Esophagus muscularis mucosa (tissue), 4 donors: ENCODE measurements around the gene HIF1AN. TPM values are rescaled to one million over a fixed set of nuclear protein-coding genes. Genes with fewer than 3 reads are reported as not detected.

Source experiments
- DNase-seq: peaks from one replicate; pipeline ENCODE4 v3.0.0-alpha.2; 2017; ENCODE audit errors: extremely low spot score
- H3K27ac ChIP-seq, 4 donors: fragments of 200-600 bp; sonication (generic); replicated peaks in 1 of 4; 1 replicate in 3 of 4; 2 replicates in 1 of 4; pipeline ENCODE4 v1.5.1; 2016 to 2019; ENCODE audit warnings: mild to moderate bottlenecking in 1 of 4
- H3K27me3 ChIP-seq, 4 donors: fragments of 200-600 bp; sonication (generic); one replicate each; pipeline versions ENCODE4 v1.5.1 to v1.6.0; 2016 to 2019
- H3K36me3 ChIP-seq, 4 donors: fragments of 200-600 bp; sonication (generic); one replicate each; pipeline ENCODE4 v1.5.1; 2016 to 2019
- H3K4me1 ChIP-seq, 4 donors: fragments of 200-600 bp; sonication (generic); one replicate each; pipeline ENCODE4 v1.5.1; 2016 to 2019
- H3K4me3 ChIP-seq, 4 donors: fragments of 200-600 bp; sonication (generic); 1 replicate in 2 of 4; 2 replicates in 2 of 4; pipeline ENCODE4 v1.5.1; 2016 to 2019; ENCODE audit warnings: mild to moderate bottlenecking in 4 of 4, moderate library complexity in 1 of 4
- H3K9me3 ChIP-seq, 4 donors: fragments of 200-600 bp; sonication (generic); 1 replicate in 3 of 4; 2 replicates in 1 of 4; pipeline ENCODE4 v1.5.1; 2016 to 2019
- CTCF ChIP-seq, 3 experiments: fragments of 200-600 bp in 2 of 3; fragments of 450-650 bp in 1 of 3; sonication (generic) in 2 of 3; IDR thresholded peaks; one replicate each; pipeline ENCODE4 v1.5.1; 2017 to 2019; ENCODE audit warnings: antibody characterized with exemption in 3 of 3, mild to moderate bottlenecking in 2 of 3, moderate library complexity in 1 of 3
- EP300 ChIP-seq: sonication (generic); formaldehyde crosslinking; IDR thresholded peaks from one replicate; pipeline ENCODE4 v1.6.1; 2017; ENCODE audit warnings: antibody characterized with exemption
- POLR2A ChIP-seq: fragments of 450-650 bp; IDR thresholded peaks from one replicate; pipeline ENCODE4 v1.6.1; 2017; ENCODE audit warnings: antibody characterized with exemption, moderate library complexity, mild to moderate bottlenecking, low read depth
- POLR2AphosphoS5 ChIP-seq, 2 donors: sonication (generic); formaldehyde crosslinking; IDR thresholded peaks; one replicate each; pipeline ENCODE4 v1.6.1; 2017; ENCODE audit warnings: antibody characterized with exemption in 2 of 2
- WGBS: methylation state at CpG from one replicate; pipeline ENCODE4 v1.1.5; 2018; 5-methylcytosine and 5-hydroxymethylcytosine counted together
- intact Hi-C: fragments of 100-400 bp; cut with DNase I; formaldehyde crosslinking; loops from one replicate; pipeline ENCODE4 v1.15.1; 2023
- total RNA-seq, 4 donors: library from RNA; depleted of rRNA; stranded (reverse); fragments of >200 nt; gene quantifications; one replicate each; pipeline versions ENCODE4 v1.1.0 to v1.2.1, GENCODE V29; 2016

HIF1AN gene
- total RNA-seq, 4 donors from 2014 or later = 7.6 to 15.4 (median 13.6) TPM

DNA sequence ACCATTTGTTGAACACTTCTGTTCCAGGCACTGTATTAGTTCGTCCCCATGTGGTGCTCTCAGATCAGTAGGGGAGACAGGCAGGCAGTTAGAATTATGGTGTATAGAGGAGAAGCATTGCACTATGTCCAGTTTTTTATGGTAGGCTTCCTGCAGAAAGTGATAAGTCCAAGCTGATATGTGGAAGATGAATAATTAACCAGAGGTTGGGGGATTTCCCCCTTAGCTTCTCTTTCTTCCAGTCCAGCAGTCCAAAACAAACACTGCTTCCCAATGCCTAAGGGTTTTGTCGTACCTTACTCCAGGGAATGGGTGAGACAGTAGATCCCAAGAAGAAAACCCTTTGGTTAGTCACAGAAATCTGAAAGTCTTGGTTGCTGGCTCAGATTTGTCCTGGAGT, 19.2 kb downstream of the HIF1AN start:
- H3K4me3 ChIP-seq = no peak overlapping the region
- peaks cover 5 to 62% (median 17%) of the 10 kb centered on the region in 4 donors for H3K36me3 ChIP-seq
- TF ChIP-seq EP300 = no peak
- no peak for TF ChIP-seq CTCF (IDR thresholded peaks at IDR 0.05)
- 87% methylated on average over 2 of the region's 2 CpGs for WGBS
- no peak for DNase-seq
- no peaks in the 10 kb centered on the region for H3K27me3 ChIP-seq
- intact Hi-C loops = no loop called here
- H3K9me3 ChIP-seq = no peaks in the 10 kb centered on the region
- H3K27ac ChIP-seq = no peak overlapping the region
- H3K4me1 ChIP-seq = no peaks in the 10 kb centered on the region

DNA sequence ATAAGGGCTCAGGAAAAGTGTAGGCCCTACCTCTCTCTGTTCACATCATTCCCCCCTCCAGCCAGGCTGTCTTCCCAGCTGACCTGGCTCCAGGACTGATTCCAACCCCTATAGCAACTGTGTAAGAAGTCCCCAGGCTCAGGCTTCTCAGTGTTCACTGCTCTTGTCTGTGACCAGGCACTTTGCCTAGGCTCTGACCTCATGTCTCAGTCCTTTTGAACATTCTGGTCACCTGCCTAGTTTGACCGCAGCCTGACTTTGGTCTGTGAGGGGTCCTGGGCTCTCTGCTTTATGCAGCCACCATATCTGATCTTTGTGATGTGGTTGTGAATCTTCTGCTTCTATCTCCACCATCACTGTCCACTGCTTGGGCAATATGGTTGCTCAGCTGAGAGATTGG, 24.5 kb downstream of the HIF1AN start:
- no peak for DNase-seq
- Histone ChIP-seq H3K4me3 (no peak overlapping the region), H3K36me3 (peaks cover 0 to 30% (median 8%) of the 10 kb centered on the region in 4 donors), H3K27ac (no peak overlapping the region), H3K9me3 (peaks cover 0 to 3% (median 0%) of the 10 kb centered on the region in 4 donors), H3K4me1 (peaks cover 9 to 15% (median 14%) of the 10 kb centered on the region in 4 donors), H3K27me3 (peaks cover 0 to 47% (median 28%) of the 10 kb centered on the region in 4 donors)
- 92% methylated on average over 1 of the region's 1 CpG for WGBS
- no peak for TF ChIP-seq POLR2A
- no peak for TF ChIP-seq EP300
- no peak for TF ChIP-seq POLR2AphosphoS5 (IDR thresholded peaks at IDR 0.05)
- no peak for TF ChIP-seq CTCF (IDR thresholded peaks at IDR 0.05)
- intact Hi-C loops = no loop called here

GRCh38 chr10:100561005-100561404, 25.3 kb downstream of the HIF1AN start:
- Histone ChIP-seq H3K4me3 (no peak overlapping the region), H3K9me3 (peaks cover 0 to 3% (median 0%) of the 10 kb centered on the region in 4 donors), H3K4me1 (peaks cover 9 to 15% (median 14%) of the 10 kb centered on the region in 4 donors), H3K36me3 (peaks cover 0 to 24% (median 8%) of the 10 kb centered on the region in 4 donors), H3K27ac (no peak overlapping the region), H3K27me3 (peaks cover 0 to 55% (median 32%) of the 10 kb centered on the region in 4 donors)
- WGBS = 75% methylated on average over 2 of the region's 2 CpGs
- no peak for DNase-seq
- TF ChIP-seq EP300 = no peak
- TF ChIP-seq POLR2A = no peak
- no peak for TF ChIP-seq POLR2AphosphoS5 (IDR thresholded peaks at IDR 0.05)
- no peak for TF ChIP-seq CTCF (IDR thresholded peaks at IDR 0.05)
- intact Hi-C loops = no loop called here

DNA sequence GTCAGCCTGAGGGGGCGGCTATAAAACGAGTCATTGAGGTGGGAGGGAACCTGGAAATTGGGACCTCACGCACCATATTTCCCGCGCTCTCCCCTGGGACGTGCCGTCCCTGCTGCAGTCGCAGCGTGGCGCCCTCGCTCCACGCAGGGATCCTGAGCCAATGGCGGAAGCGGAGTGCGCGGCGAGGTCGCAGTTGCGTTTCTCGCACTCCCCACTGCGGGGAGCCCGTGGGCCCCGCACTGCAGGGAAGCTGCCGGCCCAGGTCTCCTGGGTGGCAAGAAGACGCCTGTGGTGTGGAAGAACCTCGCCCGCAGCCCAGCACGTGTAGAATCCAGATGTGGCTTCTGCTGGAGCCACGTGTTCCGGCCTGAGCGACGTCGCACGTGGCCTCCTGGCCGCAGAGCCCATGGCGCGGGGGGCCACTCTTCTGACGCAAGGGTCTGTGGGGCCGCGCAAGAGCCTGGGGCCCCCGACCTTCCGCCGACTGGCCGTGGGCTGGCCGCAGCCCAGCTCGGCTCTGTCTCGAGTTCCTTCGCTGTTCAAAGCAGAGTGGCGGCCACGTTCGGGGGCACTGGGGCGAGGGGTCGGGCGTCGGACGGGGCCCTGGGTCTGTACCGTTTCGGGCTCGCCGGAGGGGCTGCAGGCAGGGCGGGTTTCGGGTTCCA, 26.4 kb downstream of the HIF1AN start:
- DNase-seq = no peak
- Histone ChIP-seq H3K4me3 (peak overlapping the region; percentile 11 to 40 (median 30)), H3K27ac (no peak overlapping the region), H3K27me3 (peaks cover 0 to 66% (median 32%) of the 10 kb centered on the region in 4 donors), H3K4me1 (peaks cover 9 to 15% (median 14%) of the 10 kb centered on the region in 4 donors), H3K9me3 (peaks cover 0 to 3% (median 0%) of the 10 kb centered on the region in 4 donors), H3K36me3 (peaks cover 0 to 17% (median 7%) of the 10 kb centered on the region in 4 donors)
- no peak for TF ChIP-seq POLR2A
- no peak for TF ChIP-seq EP300
- TF ChIP-seq CTCF (IDR thresholded peaks at IDR 0.05) = peak; percentile 54 to 66 (median 58)
- peak in 1 of 2 donors; percentile 27 for TF ChIP-seq POLR2AphosphoS5 (IDR thresholded peaks at IDR 0.05)
- 6% methylated on average over 2 of the region's 62 CpGs for WGBS
- intact Hi-C loops = no loop called here
